ENCODE measurements around the gene CCM2.

Gene CCM2

GRCh38 chr7:45075871-45076796 is 76.1 kb downstream of the CCM2 start:
- no peaks in the 10 kb centered on the region for H3K36me3 Mint-ChIP-seq
- no peaks in the 10 kb centered on the region for H3K27me3 Mint-ChIP-seq
- no peak overlapping the region for H3K4me3 Mint-ChIP-seq
- no peaks in the 10 kb centered on the region for H3K9me3 Mint-ChIP-seq (ENCODE audit: low read depth)
- H3K4me1 Mint-ChIP-seq (ENCODE audit: low read depth), result peaks cover 1% of the 10 kb centered on the region
- H3K27ac Mint-ChIP-seq, result no peak overlapping the region

DNA sequence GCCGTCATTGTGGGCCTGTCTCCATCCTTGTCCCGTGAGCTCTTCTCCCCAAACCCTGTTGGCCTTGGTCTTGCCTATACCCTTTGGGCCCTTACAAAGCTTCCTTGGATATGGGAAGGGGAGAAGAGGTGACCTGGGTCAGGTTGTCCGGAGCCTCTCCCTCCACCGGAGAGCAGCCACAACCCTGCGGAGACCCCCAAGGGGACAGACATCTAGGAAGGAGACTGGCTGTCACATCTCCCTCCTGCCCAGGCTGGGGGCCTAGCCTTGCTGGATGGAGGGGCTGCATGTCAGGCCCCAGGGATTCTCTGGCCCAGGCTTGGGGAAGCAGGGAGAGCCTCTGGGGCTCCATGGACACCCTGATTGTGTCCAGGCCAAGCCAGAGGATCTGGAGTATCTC is 76.9 kb downstream of the CCM2 start:
- Mint-ChIP-seq H3K4me3 (no peak overlapping the region), H3K9me3 (ENCODE audit: low read depth) (no peaks in the 10 kb centered on the region), H3K27ac (no peak overlapping the region), H3K4me1 (ENCODE audit: low read depth) (peaks cover 1% of the 10 kb centered on the region), H3K27me3 (no peaks in the 10 kb centered on the region), H3K36me3 (no peaks in the 10 kb centered on the region)

DNA sequence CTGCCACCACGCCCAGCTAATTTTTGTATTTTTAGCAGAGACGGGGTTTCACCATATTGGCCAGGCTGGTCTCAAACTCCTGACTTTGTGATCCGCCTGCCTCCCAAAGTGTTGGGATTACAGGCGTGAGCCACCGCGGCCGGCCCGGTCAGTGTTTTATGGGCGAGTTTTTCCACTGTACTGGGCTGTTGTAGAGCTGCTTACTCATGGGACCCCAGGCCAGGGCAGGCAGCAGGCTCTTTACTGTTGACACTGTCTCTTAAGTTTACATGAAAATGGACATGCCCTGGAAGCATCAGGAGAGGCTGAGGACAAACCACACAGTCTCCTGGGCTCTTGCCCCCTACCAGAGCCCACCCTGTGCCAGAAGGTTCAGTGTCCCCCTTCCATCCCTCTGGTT is 77.6 kb downstream of the CCM2 start:
- Mint-ChIP-seq H3K27me3 (no peaks in the 10 kb centered on the region), H3K36me3 (no peaks in the 10 kb centered on the region), H3K27ac (no peak overlapping the region), H3K4me1 (ENCODE audit: low read depth) (peaks cover 1% of the 10 kb centered on the region), H3K9me3 (ENCODE audit: low read depth) (no peaks in the 10 kb centered on the region), H3K4me3 (no peak overlapping the region)

DNA sequence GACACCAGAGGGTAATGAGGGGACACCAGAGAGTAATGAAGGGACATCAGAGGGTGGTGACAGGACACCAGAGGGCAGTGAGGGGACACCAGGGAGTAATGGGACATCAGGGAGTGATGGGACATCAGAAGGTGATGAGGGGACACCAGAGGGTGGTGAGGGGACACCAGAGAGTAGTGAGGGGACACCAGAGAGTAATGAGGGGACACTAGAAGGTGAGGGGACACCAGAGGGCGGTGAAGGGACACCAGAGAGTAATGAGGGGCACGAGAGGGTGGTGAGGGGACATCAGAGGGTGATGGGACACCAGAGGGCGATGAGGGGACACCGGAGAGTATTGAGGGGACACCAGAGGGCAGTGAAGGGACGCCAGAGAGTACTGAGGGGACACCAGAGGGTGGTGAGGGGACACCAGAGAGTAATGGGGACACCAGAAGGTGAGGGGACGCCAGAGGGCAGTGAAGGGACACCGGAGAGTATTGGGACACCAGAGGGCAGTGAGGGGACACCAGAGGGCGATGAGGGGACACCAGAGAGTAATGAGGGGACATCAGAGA is 78.2 kb downstream of the CCM2 start:
- H3K36me3 Mint-ChIP-seq, result no peaks in the 10 kb centered on the region
- H3K27me3 Mint-ChIP-seq, result no peaks in the 10 kb centered on the region
- H3K9me3 Mint-ChIP-seq (ENCODE audit: low read depth), result no peaks in the 10 kb centered on the region
- H3K27ac Mint-ChIP-seq, result peak overlapping the region; percentile 22
- H3K4me1 Mint-ChIP-seq (ENCODE audit: low read depth), result peaks cover 1% of the 10 kb centered on the region
- no peak overlapping the region for H3K4me3 Mint-ChIP-seq

DNA sequence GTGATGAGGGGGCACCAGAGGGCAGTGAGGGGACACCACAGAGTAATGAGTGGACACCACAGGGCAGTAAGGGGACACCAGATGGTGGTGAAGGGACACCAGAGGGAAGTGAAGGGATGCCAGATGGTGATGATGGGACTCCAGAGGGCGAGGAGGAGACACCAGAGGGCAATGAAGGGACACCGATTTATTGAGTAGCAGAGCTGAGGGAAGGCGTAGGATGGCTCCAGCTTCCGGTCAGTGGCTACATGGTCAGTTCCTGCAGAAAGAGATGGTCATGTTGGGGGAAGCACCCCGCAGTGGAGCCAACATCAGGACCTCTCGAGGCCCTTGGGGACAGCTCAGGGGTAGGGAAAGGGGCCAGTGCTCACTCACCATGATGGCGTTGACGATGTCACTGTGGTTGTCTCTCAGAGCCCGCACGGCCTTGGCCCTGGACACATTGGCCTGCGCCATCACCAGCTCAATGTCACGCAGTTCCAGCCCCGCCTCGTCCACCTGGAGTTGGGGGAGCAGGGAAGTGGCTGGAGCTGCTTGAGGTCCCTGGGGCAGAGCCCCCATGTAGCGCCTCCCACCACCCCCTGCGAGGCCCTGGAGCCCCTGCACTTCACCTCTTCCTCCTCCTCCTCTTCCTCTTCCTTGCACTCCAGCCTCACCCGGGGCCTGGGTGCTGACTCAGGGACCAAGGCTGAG is 80.4 kb downstream of the CCM2 start:
- no peak overlapping the region for H3K4me3 Mint-ChIP-seq
- H3K27ac Mint-ChIP-seq, result no peak overlapping the region
- H3K27me3 Mint-ChIP-seq, result no peaks in the 10 kb centered on the region
- H3K36me3 Mint-ChIP-seq, result no peaks in the 10 kb centered on the region
- no peaks in the 10 kb centered on the region for H3K9me3 Mint-ChIP-seq (ENCODE audit: low read depth)
- no peaks in the 10 kb centered on the region for H3K4me1 Mint-ChIP-seq (ENCODE audit: low read depth)

GRCh38 chr7:45080958-45081669 is 81.1 kb downstream of the CCM2 start:
- H3K4me3 Mint-ChIP-seq, result no peak overlapping the region
- H3K27ac Mint-ChIP-seq, result no peak overlapping the region
- no peaks in the 10 kb centered on the region for H3K4me1 Mint-ChIP-seq (ENCODE audit: low read depth)
- H3K36me3 Mint-ChIP-seq, result no peaks in the 10 kb centered on the region
- H3K9me3 Mint-ChIP-seq (ENCODE audit: low read depth), result no peaks in the 10 kb centered on the region
- no peaks in the 10 kb centered on the region for H3K27me3 Mint-ChIP-seq

GRCh38 chr7:45081670-45081974 is 81.6 kb downstream of the CCM2 start:
- H3K27me3 Mint-ChIP-seq, result no peaks in the 10 kb centered on the region
- H3K27ac Mint-ChIP-seq, result no peak overlapping the region
- no peaks in the 10 kb centered on the region for H3K36me3 Mint-ChIP-seq
- H3K9me3 Mint-ChIP-seq (ENCODE audit: low read depth), result no peaks in the 10 kb centered on the region
- no peaks in the 10 kb centered on the region for H3K4me1 Mint-ChIP-seq (ENCODE audit: low read depth)
- H3K4me3 Mint-ChIP-seq, result no peak overlapping the region

DNA sequence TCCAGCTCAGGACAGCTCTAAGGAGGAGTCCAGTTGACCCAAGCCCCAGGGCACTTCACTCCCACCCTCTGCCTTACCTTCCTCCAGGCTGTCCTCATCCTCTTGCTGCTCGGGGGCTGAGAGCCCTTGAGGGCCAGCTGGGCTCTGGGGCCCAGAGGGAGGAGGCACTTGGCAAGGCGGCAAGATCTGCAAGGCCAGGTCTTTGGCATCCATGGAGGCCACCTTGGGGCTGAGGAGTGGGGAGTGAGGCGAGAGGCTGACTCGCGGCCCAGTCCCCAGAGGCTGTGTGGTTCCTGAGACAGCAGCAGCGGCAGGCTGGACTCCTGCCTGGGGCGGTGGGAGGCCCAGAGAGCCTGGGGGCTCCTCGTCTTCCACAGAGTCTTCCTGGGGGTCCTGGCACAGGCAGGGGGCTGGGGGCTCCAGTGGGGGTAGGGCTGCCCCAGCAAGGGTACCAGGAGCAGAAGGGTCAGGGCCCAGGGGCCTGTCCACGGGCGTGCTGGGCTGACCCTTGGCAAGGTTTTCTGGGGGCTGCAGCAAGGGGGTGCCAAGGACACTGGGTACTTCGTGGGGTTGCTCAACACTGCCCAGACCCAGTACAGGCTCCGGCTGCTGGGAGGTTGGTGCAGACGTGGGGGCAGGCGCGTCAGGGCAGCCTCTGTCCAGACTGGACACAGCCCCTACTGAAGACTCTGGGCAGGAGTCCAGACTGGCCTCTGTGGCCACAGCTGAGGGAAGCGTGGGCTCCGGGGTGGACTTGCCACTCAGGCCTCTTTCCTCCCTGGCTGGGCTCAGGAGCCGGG is 82.2 kb downstream of the CCM2 start:
- H3K36me3 Mint-ChIP-seq, result no peaks in the 10 kb centered on the region
- H3K27ac Mint-ChIP-seq, result no peak overlapping the region
- H3K4me3 Mint-ChIP-seq, result no peak overlapping the region
- H3K9me3 Mint-ChIP-seq (ENCODE audit: low read depth), result no peaks in the 10 kb centered on the region
- H3K4me1 Mint-ChIP-seq (ENCODE audit: low read depth), result peaks cover under 1% of the 10 kb centered on the region
- H3K27me3 Mint-ChIP-seq, result no peaks in the 10 kb centered on the region

DNA sequence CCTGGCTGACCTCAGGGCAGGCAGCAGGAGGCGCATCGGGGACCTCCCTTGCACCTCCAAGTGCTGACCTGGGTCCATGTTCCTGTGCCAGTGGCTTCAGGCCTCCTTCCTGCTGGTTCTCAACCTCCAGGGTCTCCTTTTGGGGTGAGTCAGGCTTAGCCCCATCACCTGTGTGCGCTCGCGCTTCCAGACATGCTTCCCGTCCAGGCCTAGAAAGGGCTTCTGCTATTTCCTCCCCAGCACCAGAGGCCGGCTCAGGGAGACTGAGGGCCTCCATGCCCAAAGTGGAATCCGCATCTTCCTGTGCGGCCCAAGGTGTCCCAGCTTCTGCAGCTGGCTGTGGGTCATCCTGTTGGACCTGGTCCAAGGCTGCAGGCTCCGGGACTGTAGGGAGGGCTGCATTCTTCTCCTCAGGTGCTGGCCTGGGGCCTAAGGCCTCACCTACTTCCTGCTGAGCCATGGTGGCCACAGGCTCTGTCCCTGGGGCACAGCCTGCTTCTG is 82.9 kb downstream of the CCM2 start:
- Mint-ChIP-seq H3K27ac (no peak overlapping the region), H3K27me3 (no peaks in the 10 kb centered on the region), H3K36me3 (no peaks in the 10 kb centered on the region), H3K4me3 (no peak overlapping the region), H3K4me1 (ENCODE audit: low read depth) (peaks cover 2% of the 10 kb centered on the region), H3K9me3 (ENCODE audit: low read depth) (no peaks in the 10 kb centered on the region)

DNA sequence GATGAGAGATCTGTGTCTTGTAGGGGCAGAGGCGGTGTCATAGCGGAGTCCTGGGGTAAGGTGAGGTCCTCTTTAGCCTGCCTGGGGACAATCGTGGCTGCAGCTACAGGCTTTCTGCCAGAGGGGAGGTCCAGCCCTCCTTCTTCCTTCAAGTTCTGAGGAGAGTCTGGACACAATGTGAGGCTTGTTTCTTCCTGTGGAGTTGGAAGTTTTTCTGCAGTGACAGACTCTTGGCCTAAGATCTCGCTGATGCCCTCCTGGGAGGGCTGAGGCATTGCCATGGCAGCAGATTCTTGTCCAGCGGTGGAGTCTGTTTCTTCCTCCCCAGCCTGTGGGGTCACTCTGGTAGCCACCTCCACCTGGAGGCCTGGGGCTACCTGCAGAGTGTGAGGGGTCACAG is 84.3 kb downstream of the CCM2 start:
- Mint-ChIP-seq H3K4me1 (ENCODE audit: low read depth) (peaks cover 2% of the 10 kb centered on the region), H3K27me3 (no peaks in the 10 kb centered on the region), H3K36me3 (no peaks in the 10 kb centered on the region), H3K4me3 (no peak overlapping the region), H3K27ac (no peak overlapping the region), H3K9me3 (ENCODE audit: low read depth) (no peaks in the 10 kb centered on the region)

DNA sequence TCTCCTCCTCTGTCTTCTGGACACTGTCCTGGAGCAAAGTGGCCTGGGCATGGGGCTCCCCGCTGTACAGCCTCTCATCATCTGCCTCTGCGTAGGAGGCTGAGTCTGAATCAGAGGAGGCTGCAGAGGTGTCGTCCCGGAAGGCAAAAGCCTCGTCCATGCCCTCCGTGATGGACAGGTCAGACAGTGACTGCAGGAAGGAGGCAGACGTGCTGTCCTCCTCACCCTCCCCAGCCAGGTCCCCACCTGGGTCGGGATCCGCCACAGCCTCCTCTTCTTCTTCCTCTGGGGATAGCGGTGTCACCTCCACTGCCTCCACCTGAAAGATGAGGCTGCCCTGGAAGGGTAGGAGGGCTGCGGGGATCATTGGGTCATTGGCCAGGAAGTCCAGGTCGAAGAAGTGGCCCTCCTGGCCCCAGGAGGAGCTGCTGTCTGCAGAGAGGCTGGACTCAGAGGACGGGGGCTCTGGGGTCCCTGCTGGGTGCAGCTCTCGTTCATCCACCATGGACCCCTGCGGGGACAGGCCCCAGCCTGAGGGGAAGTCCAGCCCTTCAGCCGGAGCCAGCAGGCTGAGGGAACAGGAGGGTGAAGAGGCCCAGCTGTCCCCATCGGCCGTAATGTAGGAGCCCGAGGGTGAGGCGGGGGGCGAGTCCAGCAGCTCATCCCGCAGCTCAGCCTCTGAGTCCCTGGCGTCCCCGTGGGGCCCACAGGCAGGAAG is 85.1 kb downstream of the CCM2 start:
- Mint-ChIP-seq H3K4me1 (ENCODE audit: low read depth) (peaks cover 5% of the 10 kb centered on the region), H3K4me3 (no peak overlapping the region), H3K27ac (no peak overlapping the region), H3K9me3 (ENCODE audit: low read depth) (no peaks in the 10 kb centered on the region), H3K36me3 (no peaks in the 10 kb centered on the region), H3K27me3 (no peaks in the 10 kb centered on the region)

- no peaks in the 10 kb centered on the region for H3K9me3 Mint-ChIP-seq (ENCODE audit: low read depth)
- no peak overlapping the region for H3K4me3 Mint-ChIP-seq
- H3K27me3 Mint-ChIP-seq, result no peaks in the 10 kb centered on the region
- no peak overlapping the region for H3K27ac Mint-ChIP-seq
- peaks cover 6% of the 10 kb centered on the region for H3K4me1 Mint-ChIP-seq (ENCODE audit: low read depth)
- no peaks in the 10 kb centered on the region for H3K36me3 Mint-ChIP-seq
These were observed 85.7 kb downstream of the CCM2 start for GRCh38 chr7:45085619-45086200.

DNA sequence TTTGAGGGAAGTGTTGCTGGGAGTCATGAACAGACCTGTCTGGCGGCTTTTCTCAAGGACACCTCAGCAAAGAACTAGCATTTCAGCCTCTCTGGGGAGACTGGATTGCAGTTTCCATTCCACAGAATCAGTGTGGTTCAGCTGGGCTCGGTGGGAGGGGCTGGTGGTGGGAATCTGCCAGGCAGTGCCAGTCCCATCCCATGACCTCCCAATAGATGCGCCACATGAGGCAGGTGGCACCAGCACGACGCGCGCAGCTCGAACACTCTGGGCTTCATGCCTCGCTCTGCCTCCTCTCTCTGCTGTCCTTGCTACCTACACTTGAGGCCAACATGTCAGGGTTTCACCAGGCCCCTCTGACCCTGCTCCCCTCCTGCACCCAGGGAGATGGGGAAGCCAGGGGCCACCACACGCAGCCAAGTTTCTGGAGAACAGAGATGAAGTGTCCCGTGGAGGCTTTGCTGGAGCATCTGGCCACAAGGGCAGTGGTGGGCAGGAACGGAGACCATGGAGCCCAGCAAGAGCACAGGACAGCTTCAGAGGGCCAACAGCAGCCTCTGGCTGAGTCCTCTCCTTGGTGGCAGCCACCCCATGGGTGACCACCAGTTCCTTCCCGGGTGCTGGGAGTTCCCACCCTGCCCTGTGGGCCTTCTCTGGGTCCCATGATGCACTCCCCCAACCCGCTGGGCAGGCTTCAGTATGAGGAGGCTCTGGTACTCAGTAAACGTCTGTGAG is 86.5 kb downstream of the CCM2 start:
- H3K4me1 Mint-ChIP-seq (ENCODE audit: low read depth), result peaks cover 6% of the 10 kb centered on the region
- H3K27me3 Mint-ChIP-seq, result no peaks in the 10 kb centered on the region
- no peaks in the 10 kb centered on the region for H3K9me3 Mint-ChIP-seq (ENCODE audit: low read depth)
- H3K4me3 Mint-ChIP-seq, result no peak overlapping the region
- no peak overlapping the region for H3K27ac Mint-ChIP-seq
- H3K36me3 Mint-ChIP-seq, result no peaks in the 10 kb centered on the region
